Subcutaneous adipose tissue (tissue), 4 donors: ENCODE measurements around the gene SLC25A25. TPM values are rescaled to one million over a fixed set of nuclear protein-coding genes. Genes with fewer than 3 reads are reported as not detected.

Source experiments
- total RNA-seq, 4 donors: library from RNA; depleted of rRNA; stranded (reverse); fragments of >200 nt; gene quantifications; one replicate each; pipeline ENCODE4 v1.1.0, GENCODE V29; 2016
- TF ChIP-seq, protein P1 (sequence below): fragments of 450-650 bp; IDR thresholded peaks from one replicate; pipeline ENCODE4 v1.5.1; 2016; ENCODE audit warnings: low read depth, mild to moderate bottlenecking, control low read depth, antibody characterized with exemption, moderate library complexity

SLC25A25 gene
- total RNA-seq, 4 donors from 2014 or later = 13.4 to 60.1 (median 19.5) TPM

DNA sequence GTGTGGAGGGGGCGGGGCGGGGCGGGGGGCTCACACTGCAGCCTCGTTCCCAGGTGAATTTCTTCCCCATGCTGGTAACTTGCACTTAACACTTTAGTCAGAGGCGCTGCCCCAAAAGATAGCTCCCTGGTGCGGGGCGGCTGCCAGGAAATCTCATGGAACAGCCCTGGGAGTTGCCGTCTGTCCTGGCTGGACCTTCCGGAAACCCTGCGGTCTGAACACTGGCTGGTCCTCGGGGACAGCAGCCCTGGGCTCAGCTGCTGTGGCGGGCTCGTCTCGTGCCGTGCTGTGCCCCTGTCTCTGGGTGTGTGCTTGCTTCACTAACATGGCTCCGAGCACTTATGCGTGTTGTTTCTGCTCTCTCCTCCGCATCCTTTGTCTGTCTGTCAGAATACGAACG is 33.7 kb downstream of the SLC25A25 start:
- TF ChIP-seq, protein P1, sequence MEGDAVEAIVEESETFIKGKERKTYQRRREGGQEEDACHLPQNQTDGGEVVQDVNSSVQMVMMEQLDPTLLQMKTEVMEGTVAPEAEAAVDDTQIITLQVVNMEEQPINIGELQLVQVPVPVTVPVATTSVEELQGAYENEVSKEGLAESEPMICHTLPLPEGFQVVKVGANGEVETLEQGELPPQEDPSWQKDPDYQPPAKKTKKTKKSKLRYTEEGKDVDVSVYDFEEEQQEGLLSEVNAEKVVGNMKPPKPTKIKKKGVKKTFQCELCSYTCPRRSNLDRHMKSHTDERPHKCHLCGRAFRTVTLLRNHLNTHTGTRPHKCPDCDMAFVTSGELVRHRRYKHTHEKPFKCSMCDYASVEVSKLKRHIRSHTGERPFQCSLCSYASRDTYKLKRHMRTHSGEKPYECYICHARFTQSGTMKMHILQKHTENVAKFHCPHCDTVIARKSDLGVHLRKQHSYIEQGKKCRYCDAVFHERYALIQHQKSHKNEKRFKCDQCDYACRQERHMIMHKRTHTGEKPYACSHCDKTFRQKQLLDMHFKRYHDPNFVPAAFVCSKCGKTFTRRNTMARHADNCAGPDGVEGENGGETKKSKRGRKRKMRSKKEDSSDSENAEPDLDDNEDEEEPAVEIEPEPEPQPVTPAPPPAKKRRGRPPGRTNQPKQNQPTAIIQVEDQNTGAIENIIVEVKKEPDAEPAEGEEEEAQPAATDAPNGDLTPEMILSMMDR = no peak

DNA sequence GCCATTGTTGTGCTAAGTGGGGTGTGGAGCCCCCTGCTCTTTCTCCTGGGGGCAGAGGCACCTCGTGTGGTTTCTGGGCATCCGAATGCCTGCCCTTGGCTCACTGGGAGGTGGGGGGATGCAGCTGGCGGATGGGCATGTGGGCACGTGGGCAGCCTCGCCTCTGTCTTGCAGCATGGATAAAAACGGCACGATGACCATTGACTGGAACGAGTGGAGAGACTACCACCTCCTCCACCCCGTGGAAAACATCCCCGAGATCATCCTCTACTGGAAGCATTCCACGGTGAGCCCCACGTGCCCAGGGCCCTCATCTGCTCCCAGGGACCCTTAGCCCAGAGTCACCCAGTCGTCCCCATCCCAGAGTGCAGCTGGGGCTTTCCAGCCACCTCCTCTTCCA is 34.2 kb downstream of the SLC25A25 start:
- TF ChIP-seq, protein P1 = no peak

DNA sequence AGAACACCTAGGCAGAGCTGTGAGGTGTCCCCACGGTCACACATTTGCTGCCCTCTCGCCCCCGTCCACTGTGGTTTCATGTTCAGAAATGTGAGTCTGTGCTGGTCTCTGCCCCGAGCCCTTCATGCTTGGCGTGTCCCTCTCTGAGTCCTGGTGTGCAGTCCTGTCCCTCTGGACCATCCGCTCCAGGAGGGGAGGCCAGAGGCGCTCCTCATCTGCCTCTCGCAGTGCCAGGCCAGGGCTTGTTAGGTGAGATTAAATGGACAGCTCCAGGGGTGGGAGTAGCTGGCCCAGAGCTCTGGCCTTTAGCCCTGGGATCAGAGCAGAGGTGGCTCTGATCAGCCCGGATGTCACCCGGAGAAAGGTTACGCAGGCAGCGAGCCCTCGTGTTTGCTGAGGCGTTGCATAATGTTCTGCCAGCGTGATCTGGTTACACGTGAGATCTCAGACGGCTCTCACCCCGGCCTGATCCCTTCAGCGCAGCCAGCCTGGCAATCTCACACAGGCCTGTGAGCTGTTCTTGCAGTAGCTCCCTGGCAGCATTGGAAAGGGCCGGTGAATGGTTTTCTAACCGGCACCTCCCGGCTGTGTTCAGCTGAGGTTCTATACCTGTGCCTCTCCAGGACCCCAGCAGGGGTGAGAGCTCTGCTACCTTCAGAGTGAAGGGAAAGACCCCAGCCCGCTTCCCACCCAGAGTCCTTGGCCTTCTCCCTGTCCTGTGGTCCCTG is 35.0 kb downstream of the SLC25A25 start:
- TF ChIP-seq, protein P1 = no peak

DNA sequence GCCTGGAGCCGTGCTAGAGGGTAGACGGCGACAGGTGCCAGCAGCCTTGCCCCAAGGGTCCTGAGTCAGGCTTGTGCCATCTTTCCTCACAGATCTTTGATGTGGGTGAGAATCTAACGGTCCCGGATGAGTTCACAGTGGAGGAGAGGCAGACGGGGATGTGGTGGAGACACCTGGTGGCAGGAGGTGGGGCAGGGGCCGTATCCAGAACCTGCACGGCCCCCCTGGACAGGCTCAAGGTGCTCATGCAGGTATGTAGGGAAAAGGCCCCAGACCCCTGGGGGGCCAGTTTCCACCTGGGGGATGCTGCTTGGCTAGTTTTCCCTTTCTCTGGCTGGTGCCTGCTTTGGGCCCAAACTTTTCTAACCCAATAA is 35.5 kb downstream of the SLC25A25 start:
- TF ChIP-seq, protein P1 = no peak

DNA sequence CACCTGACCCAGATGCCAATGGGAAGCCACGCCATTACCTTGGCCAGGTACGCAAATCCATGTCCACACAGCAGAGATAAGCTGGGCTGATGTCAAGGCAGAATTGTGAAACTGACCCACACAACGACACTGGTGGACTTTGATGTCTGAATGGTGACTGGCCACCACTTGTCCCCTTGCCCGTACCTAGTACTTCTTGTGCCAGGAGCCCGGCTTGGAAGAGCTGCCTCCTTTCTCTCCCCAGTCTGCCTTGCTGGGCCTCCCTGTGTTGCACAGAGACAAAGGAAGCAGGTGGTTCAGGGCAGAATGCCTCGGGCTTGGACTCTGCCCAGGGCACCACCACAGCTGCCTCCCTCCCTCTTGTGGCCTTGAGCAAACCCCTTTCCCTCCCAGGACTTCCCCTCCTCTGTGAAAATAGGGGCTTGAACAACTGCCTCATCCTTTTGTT is 36.2 kb downstream of the SLC25A25 start:
- TF ChIP-seq, protein P1 = no peak

DNA sequence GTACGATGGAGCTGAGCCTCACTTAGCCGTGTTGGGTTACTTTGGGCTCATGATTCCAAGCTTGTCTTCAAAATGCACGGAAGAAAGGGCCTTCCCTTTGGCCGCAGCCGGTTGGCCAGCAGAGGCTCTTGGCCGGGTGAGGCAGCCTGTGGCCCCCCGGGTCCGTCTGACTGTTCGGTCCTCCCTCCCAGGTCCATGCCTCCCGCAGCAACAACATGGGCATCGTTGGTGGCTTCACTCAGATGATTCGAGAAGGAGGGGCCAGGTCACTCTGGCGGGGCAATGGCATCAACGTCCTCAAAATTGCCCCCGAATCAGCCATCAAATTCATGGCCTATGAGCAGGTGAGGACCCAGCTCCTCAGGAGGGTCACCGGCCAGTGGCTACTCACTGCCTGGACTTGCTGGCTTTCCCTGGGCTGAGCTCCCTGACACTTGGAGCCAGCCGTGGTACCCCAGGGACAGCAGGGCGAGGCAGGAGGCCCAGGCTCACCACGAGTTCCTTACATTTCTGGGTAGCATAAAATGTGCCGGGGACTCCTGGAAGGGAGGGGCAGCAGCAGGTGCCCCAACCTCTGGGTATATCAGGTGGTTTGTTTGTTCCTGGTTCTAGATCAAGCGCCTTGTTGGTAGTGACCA is 37.6 kb downstream of the SLC25A25 start:
- TF ChIP-seq, protein P1 = no peak

DNA sequence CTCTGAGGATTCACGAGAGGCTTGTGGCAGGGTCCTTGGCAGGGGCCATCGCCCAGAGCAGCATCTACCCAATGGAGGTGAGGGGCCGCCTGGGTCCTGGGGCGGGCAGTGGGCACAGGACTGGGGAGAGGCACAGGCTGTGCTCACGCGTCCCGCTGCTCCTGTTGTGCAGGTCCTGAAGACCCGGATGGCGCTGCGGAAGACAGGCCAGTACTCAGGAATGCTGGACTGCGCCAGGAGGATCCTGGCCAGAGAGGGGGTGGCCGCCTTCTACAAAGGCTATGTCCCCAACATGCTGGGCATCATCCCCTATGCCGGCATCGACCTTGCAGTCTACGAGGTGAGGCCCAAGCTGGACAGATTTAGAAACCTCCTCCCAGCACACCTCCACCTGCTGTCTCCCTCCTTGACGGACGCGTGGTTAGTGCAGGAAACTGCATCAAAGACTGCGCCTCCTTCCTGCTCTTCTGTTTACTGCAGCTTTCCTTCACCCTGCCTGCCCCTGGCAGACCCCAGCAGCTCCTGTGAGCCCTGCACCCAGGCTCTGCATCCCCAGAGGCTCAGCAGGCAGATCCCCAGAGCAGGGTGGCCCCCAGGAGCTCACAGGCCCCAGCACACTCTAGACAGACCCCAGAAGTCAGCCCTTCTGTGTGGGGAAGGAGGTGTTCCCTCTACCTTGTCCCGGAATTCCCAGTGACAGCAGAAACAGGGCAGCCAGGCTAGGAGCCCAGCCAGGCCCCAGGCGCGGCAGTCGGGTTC is 38.3 kb downstream of the SLC25A25 start:
- TF ChIP-seq, protein P1 = no peak
